ENCODE measurements around the gene PLXNC1.

- no peak for TF ChIP-seq EZH2 (IDR thresholded peaks at IDR 0.05; ENCODE audit: low read depth, low read length, severe bottlenecking)
- no peak for TF ChIP-seq PHF8 (conservative IDR thresholded peaks at IDR 0.05; ENCODE audit: low read depth, low read length)
- TF ChIP-seq POLR2A (IDR thresholded peaks at IDR 0.05; ENCODE audit: control extremely low read depth in 1 of 2, low read depth in 2 of 2, low read length in 2 of 2): no peak
- no peak for TF ChIP-seq ATF2 (IDR thresholded peaks at IDR 0.05; ENCODE audit: low read length)
- no peak for TF ChIP-seq EP300 (IDR thresholded peaks at IDR 0.05; ENCODE audit: borderline replicate concordance in 1 of 2, low read depth in 2 of 2, low read length in 2 of 2)
Observed at GRCh38 chr12:94198872-94199271, 50.5 kb downstream of the PLXNC1 start.
